ENCODE results near the gene HOXA3. TPM values are rescaled to one million over a fixed set of nuclear protein-coding genes. Genes with fewer than 3 reads are reported as not detected.

The HOXA3 gene
- total and polyA plus RNA-seq, 10 of the 15 experiments (the other 5 are each of a cell fraction or from before 2014, with no cell fraction given) = 0.05 TPM; not detected in 9

DNA sequence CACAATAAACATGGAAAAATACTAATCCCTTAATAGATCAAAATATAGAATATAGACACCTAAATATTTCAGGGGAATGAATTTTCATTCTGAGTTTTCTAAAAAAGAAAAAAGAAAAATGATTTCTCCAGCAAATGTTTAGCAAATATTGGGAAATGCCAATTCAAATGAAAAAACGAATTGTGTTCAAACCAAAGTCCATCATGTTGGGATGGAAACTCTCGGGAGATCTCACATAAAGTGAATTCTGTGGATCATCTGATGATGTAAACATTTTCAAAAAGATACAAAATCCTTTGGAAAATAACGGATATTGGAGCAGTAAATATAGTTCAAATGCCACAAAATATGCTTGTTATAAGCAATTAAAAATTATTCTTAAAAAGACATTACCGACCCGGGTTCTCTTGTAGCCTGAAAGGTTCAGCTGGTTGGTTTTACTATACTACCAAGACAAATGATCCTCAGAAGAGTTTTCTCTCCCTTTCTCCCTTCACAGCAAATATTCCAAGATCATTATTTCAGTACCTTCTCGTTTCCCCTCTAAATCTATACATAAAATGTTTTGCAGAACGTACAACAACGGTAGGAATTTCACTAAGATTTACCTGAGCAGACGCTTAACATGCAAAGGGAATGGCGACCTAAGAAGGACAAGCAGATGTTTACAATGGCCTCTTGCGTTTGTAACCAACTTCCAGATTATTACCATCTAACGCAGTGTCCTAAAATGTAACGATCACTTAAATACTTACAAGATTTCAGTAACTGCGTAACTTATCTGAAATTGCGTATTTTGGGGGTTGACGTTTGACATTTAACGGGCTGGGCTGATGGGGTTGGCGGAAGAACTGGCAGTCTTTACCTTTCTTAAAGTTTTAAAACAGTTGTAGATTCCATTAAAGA is 45.0 kb upstream of the HOXA3 start:
- no peak for DNase-seq (ENCODE audit: low read depth, low spot score)
- no peaks in the 10 kb centered on the region; the same call in 1 of the 2 replicates for H3K4me1 ChIP-seq (ENCODE audit: control insufficient read depth, insufficient read depth, low read length)
- ChIA-PET RAD21 (ENCODE audit: unreplicated experiment) (no interaction called here), CTCF (no interaction called here), POLR2A (no interaction called here), SMC1A (ENCODE audit: uncharacterized antibody, unreplicated experiment) (no interaction called here)
- no peak overlapping the region for H2AFZ ChIP-seq (ENCODE audit: control insufficient read depth, low read depth, low read length)
- H3K36me3 ChIP-seq (ENCODE audit: control insufficient read depth in 2 of 2, insufficient read depth in 2 of 2, low read length in 1 of 2) = no peaks in the 10 kb centered on the region
- H3K9ac ChIP-seq (ENCODE audit: control insufficient read depth, insufficient read depth, low read length) = no peak overlapping the region
- ATAC-seq = no peak
- FAIRE-seq = no peak
- H3K27me3 ChIP-seq (replicated peaks in 1 of 2; ENCODE audit: control insufficient read depth in 2 of 2, insufficient read depth in 2 of 2, low read length in 1 of 2) = peaks cover 21 to 42% of the 10 kb centered on the region in 2 experiments
- no peak overlapping the region for H3K4me3 ChIP-seq
- H3K79me2 ChIP-seq (ENCODE audit: control insufficient read depth, insufficient read depth, low read length) = no peaks in the 10 kb centered on the region
- 36% methylated on average over 18 of the region's 18 CpGs for WGBS (ENCODE audit: insufficient coverage, insufficient replicate concordance, low lambda C conversion rate, missing lambda C conversion rate)
- no peaks in the 10 kb centered on the region; the same call in 2 of the 3 replicates for H3K9me3 ChIP-seq (replicated peaks; ENCODE audit: control insufficient read depth, insufficient read depth, low read length)
- no peak overlapping the region for H3K27ac ChIP-seq (ENCODE audit: control insufficient read depth, insufficient read depth)
- intact Hi-C loops (cut with micrococcal nuclease; ENCODE audit: unreplicated experiment) = loop anchor here (2.0 to 5.0 kb wide), 3 partner anchors 409 to 900 kb away; no protein-coding TSS in a partner anchor
- no peak overlapping the region for H3K4me2 ChIP-seq (ENCODE audit: control insufficient read depth, insufficient read depth)
- no TSS peak for BruUV-seq (replicated peaks)
- no peaks in the 10 kb centered on the region for H4K20me1 ChIP-seq (ENCODE audit: control insufficient read depth, insufficient read depth)
- TF ChIP-seq MXI1 (IDR thresholded peaks at IDR 0.05; ENCODE audit: low read depth, low read length) (no peak), LARP7 (IDR thresholded peaks at IDR 0.05) (no peak), SMAD5 (IDR thresholded peaks at IDR 0.05; ENCODE audit: low read depth) (no peak), EP300 (IDR thresholded peaks at IDR 0.05; ENCODE audit: borderline replicate concordance in 1 of 2, control insufficient read depth in 1 of 2, low read depth in 2 of 2, low read length in 2 of 2) (no peak), ESRRA (IDR thresholded peaks at IDR 0.05; ENCODE audit: low read length) (no peak), EZH2 (IDR thresholded peaks at IDR 0.05; ENCODE audit: borderline replicate concordance, control insufficient read depth, low read depth, low read length) (peak; percentile 61; the same call in 1 of the 2 replicates), ZNF622 (IDR thresholded peaks at IDR 0.05) (no peak), MEF2A (IDR thresholded peaks at IDR 0.05; ENCODE audit: insufficient read depth, low read depth, low read length) (no peak)
- in situ Hi-C loops (cut with MboI) = loop anchor here (5.0 kb wide), 3 partner anchors 380 to 820 kb away; no protein-coding TSS in a partner anchor

Measured in GM12878 (cell line).